GM21526 (cell line): ENCODE results near the gene CNTN4.
"Not testable (repeated sequence)": the region's sequence is repeated elsewhere in the genome, so short reads cannot be mapped to it uniquely, and the experiment has no call there.

Experiments
- ATAC-seq: cut with Tn5 transposase; IDR thresholded peaks from one replicate; pipeline ENCODE4 v1.9.1; 2021; ENCODE audit warnings: moderate library complexity; ENCODE audit not compliant: unreplicated experiment, low FRiP score

The CNTN4 gene

GRCh38 chr3:2098398-2099027 lies at the start of gene CNTN4:
CNTN4 (plus strand) TSS chr3:2098866.
- no peak for ATAC-seq

DNA sequence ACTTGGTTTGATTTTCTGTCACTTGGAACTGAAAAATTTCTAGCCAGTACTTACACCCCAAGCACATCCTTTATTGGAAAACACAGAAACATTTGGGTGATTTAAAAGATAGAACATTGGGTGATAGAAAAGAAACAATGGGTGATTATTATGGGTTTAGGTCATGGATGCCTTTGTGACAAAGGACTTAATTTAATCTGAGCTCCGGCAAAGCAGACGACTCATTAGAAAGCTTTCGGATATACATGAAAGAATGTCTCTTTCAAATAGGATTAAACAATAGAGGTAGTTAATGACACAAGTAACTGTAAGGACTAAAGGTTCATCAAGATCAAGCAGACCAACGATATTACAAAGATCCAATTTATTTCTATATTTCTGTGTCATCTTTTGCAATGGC lies 37.3 kb upstream of the CNTN4 start:
- ATAC-seq: no peak

GRCh38 chr3:2071531-2071930 lies 27.1 kb upstream of the CNTN4 start:
- ATAC-seq: no peak

GRCh38 chr3:2078821-2079220 lies 19.8 kb upstream of the CNTN4 start:
- no peak for ATAC-seq

- ATAC-seq: no peak
Measured at GRCh38 chr3:2082871-2083480, 15.7 kb upstream of the CNTN4 start.

DNA sequence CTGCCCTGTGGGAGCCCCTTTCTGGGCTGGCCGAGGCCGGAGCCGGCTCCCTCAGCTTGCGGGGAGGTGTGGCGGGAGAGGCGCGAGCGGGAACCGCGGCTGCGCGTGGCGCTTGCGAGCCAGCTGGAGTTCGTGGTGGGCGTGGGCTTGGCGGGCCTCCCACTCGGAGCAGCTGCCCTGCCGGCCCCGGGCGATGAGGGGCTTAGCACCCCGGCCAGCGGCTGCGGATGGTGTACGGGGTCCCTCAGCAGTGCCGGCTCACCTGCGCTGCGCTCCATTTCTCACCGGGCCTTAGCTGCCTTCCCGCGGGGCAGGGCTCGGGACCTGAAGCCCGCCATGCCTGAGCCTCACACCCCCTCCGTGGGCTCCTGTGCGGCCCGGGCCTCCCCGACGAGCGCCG lies 15.1 kb upstream of the CNTN4 start:
- not testable (repeated sequence) for ATAC-seq

- ATAC-seq: no peak
Measured at GRCh38 chr3:2090095-2090911, 8.4 kb upstream of the CNTN4 start.

DNA sequence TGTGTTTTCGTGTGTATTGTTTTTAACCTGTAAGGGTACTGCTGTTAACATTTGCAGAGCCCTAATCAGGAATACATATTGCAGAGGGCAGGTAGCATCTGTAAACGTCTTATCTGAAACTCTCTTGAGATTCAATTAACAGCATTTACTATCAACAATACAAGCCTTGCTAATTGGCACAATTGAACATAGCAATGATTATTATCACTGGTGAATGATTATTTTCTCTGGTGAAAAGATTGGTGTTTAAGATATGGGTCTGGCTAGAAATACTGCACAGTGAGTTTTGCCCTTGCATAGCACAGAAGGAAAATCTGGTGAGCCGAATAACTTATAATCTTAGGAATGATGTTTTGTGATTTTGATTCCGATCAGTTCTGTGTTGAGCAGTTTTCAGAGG lies 5.9 kb upstream of the CNTN4 start:
- ATAC-seq: no peak

GRCh38 chr3:2094941-2095340 lies 3.7 kb upstream of the CNTN4 start:
- no peak for ATAC-seq

DNA sequence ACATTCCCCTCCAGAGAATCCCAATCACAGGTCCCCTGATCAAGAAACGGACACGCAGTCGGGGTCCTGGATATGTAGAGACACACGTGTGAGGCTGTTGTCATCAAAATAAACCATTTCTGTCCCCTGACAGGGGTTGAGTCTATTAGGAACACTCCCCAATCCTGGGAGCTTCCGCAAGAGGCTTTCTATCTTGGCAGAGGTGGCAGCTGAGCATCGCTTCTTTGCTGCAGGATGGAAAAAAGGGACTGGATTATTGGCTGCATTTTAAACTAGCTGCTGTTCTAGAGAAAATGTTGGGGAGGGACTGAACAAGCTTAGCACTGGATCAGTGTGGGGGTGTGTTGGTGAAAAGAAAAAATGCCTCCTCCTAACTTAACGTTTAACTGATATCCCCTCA lies 2.5 kb upstream of the CNTN4 start:
- ATAC-seq: no peak

- ATAC-seq: no peak
Measured at GRCh38 chr3:2097641-2098191, 950 bp upstream of the CNTN4 start.

- ATAC-seq: no peak
Measured at GRCh38 chr3:2099028-2099671, 484 bp downstream of the CNTN4 start.

- no peak for ATAC-seq
Measured at GRCh38 chr3:2099779-2100191, 1.1 kb downstream of the CNTN4 start.

GRCh38 chr3:2106438-2106837 lies 7.8 kb downstream of the CNTN4 start:
- no peak for ATAC-seq

- ATAC-seq: no peak
Measured at GRCh38 chr3:2110597-2111117, 12.0 kb downstream of the CNTN4 start.

DNA sequence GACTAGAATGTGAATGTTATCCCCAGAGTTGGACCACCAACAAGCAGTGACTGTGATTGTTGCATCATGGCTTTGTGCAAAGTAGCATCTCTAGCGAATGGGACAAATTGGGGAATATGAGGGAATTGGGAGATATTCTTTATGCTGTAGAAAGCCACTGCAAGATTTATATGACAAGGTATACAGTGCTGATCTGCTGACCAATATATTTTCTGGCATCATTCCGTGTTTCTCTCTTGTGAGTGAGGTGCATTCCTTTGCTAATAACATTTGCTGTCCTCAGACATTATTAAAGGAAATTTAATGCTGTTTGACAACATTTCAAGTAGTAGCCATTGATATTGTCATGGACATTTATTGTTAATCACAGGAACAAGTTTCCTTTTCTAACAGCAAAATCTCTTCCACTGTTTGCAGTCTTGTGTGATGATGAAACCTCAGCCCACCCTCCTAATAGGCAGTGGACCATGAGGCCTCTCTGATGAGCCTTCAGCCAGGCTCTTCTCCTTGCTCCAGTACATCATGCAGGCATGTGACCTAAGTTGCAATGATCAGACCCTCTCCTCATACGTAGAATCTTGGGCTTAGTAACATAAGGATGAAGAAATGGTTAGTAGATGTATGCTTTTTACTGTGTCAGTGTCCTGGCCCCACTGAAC lies 16.1 kb downstream of the CNTN4 start:
- no peak for ATAC-seq

DNA sequence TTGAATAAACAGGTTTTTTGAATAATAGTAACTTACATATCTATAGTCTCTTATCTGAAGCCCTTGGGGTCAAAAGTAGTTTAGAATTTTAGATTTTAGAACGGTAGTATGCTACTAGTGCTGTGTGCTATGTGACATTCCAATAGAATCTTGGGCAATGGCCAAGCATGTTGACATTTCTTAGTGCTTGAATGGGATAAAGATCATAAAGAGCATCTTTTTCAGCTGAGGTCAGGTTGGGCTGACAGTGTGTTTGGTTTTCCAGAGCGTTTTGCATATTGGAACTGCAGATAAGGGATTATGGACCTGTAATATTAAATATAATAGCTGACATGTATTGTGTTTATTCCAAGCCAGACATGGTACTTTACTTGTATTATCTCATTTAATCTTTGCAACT lies 32.1 kb downstream of the CNTN4 start:
- ATAC-seq: no peak

DNA sequence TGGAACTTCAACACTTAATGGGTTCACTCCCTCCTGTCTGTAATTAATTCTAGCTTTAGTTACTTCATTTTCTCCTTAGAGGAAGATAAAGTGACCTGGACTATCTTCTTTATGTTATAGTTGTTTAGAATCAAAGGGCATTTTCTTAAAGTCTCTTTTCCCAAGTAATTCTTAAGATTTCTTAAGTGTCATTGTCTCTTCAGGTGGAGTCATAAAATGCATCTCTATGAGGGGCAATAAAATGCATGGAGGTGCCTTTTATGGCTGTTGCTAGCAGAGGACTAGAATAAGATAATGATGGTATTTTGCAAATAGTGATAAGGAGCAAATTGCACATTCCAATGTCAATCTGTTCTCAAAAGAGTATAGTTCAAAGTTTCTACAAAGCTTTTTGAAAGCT lies 34.5 kb downstream of the CNTN4 start:
- no peak for ATAC-seq

- ATAC-seq: no peak
Measured at GRCh38 chr3:2137651-2138050, 39.0 kb downstream of the CNTN4 start.

- ATAC-seq: no peak
Measured at GRCh38 chr3:2141482-2141881, 42.8 kb downstream of the CNTN4 start.
